ENCODE measurements around the gene CCDC77.

DNA sequence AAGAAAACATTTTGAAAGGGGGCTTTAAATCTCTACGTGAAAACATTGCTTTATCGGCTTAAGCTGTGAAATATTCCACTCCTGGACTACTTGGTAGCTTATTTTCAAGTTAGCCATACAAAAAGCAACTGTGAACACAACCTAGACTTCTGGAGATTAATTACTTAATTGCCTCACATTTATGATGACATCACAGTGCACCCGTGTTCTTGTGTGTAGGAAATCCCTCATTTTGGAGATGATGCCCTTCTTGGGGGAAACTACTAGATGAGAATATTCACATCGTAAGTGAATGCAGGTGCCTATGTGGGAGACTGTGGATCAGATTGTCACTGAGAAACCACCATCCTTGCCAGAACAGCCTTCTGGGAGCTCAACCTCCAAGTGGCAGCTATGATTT, 47.8 kb downstream of the CCDC77 start:
- TF ChIP-seq CTCF (IDR thresholded peaks at IDR 0.05) (no peak), POLR2A (IDR thresholded peaks at IDR 0.05) (no peak), EP300 (IDR thresholded peaks at IDR 0.05) (no peak), POLR2AphosphoS5 (IDR thresholded peaks at IDR 0.05) (no peak)
